ENCODE measurements around the gene RANBP2.
"Not testable (repeated sequence)": the region's sequence is repeated elsewhere in the genome, so short reads cannot be mapped to it uniquely, and the experiment has no call there.

Gene RANBP2

DNA sequence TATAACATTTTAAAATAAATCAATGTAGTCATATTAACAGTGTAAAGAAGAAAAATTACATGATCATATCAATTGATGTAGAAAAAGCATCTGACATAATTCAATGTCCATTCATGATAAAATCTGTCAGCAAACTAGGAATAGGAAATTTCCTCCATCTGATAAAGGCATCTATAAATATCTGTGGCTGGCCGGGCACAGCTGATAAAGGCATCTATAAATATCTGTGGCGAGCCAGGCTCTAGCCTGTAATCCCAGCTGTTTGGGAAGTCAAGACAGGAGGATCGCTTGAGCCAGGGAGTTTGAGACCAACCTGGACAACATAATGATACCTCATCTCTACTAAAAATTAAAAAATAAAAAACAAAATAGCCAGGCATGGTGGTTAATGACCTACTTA lies 18.1 kb upstream of the RANBP2 start:
- no peak for DNase-seq
- Histone ChIP-seq H3K36me3 (no peaks in the 10 kb centered on the region), H3K4me3 (ENCODE audit: low read depth, low read length) (no peak overlapping the region), H3K27me3 (no peaks in the 10 kb centered on the region), H3K9me3 (no peaks in the 10 kb centered on the region), H3K4me1 (no peaks in the 10 kb centered on the region)
- TF ChIP-seq, protein P1, sequence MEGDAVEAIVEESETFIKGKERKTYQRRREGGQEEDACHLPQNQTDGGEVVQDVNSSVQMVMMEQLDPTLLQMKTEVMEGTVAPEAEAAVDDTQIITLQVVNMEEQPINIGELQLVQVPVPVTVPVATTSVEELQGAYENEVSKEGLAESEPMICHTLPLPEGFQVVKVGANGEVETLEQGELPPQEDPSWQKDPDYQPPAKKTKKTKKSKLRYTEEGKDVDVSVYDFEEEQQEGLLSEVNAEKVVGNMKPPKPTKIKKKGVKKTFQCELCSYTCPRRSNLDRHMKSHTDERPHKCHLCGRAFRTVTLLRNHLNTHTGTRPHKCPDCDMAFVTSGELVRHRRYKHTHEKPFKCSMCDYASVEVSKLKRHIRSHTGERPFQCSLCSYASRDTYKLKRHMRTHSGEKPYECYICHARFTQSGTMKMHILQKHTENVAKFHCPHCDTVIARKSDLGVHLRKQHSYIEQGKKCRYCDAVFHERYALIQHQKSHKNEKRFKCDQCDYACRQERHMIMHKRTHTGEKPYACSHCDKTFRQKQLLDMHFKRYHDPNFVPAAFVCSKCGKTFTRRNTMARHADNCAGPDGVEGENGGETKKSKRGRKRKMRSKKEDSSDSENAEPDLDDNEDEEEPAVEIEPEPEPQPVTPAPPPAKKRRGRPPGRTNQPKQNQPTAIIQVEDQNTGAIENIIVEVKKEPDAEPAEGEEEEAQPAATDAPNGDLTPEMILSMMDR (IDR thresholded peaks at IDR 0.05; ENCODE audit: low read depth, low read length): no peak

DNA sequence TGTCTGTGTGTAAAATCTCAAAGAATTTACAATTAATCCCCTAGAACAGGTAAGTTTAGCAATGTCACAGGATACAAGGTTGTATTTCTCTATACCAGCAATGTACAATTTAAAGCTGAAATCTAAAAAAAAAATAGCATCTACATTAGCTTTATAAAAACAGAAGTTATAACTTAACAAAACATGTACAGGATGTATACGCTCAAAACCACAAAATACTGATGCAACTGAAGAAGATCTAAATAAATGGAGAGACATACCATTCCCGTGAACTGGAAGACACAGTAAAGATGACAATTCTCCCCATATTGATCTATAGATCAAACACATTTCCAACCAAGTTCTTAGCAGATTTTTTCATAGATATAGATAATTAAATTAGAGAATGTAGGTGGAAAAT lies 17.5 kb upstream of the RANBP2 start:
- H3K4me3 ChIP-seq (ENCODE audit: low read depth, low read length): no peak overlapping the region
- TF ChIP-seq, protein P1 (IDR thresholded peaks at IDR 0.05; ENCODE audit: low read depth, low read length): no peak
- no peaks in the 10 kb centered on the region for H3K4me1 ChIP-seq
- no peaks in the 10 kb centered on the region for H3K9me3 ChIP-seq
- no peaks in the 10 kb centered on the region for H3K27me3 ChIP-seq
- no peak for DNase-seq
- no peaks in the 10 kb centered on the region for H3K36me3 ChIP-seq

DNA sequence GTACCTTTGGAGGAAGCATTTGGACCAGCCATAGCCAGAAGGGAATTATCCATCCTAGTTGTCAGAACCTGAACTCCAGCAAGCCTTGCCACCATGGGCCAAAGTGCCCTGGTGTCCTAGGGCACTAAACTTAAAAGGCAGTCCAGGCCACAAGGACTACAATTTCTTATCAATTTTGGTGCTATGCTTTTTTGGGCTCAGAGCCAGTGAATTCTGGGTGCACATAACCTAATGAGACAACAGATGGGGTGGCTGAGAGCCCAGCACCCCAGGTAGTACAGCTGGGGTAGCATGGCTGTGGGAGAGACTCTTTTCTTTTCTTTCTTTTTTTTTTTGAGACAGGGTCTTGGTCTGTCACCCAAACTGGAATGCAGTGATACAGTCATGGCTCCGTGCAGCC lies 14.4 kb upstream of the RANBP2 start:
- DNase-seq: no peak

DNA sequence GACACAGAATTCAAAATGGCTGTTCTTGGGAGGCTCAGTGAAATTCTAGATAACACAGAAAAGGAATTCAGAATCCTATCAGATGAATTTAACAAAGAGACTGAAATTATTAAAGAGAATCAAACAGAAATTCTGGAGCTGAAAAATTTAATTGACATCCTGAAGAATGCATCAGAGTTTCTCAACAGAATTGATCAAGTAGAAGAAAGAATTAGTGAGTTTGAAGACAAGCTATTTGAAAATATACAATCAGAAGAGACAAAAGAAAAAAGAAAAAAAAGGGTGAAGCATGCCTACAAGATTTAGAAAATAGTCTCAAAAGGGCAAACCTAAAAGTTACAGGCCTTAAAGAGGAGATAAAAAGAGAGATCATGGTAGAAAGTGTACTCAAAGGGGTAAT lies 12.0 kb upstream of the RANBP2 start:
- no peak for DNase-seq
- Histone ChIP-seq H3K4me1 (no peaks in the 10 kb centered on the region), H3K9me3 (no peaks in the 10 kb centered on the region), H3K27me3 (no peaks in the 10 kb centered on the region), H3K36me3 (no peaks in the 10 kb centered on the region), H3K4me3 (ENCODE audit: low read depth, low read length) (no peak overlapping the region)
- TF ChIP-seq, protein P1 (IDR thresholded peaks at IDR 0.05; ENCODE audit: low read depth, low read length): no peak

More for the DNA sequence above, 14.4 kb upstream of the RANBP2 start:
- Histone ChIP-seq H3K9me3 (no peaks in the 10 kb centered on the region), H3K4me1 (no peaks in the 10 kb centered on the region), H3K27me3 (no peaks in the 10 kb centered on the region), H3K4me3 (ENCODE audit: low read depth, low read length) (no peak overlapping the region), H3K36me3 (no peaks in the 10 kb centered on the region)
- TF ChIP-seq, protein P1 (IDR thresholded peaks at IDR 0.05; ENCODE audit: low read depth, low read length): no peak

DNA sequence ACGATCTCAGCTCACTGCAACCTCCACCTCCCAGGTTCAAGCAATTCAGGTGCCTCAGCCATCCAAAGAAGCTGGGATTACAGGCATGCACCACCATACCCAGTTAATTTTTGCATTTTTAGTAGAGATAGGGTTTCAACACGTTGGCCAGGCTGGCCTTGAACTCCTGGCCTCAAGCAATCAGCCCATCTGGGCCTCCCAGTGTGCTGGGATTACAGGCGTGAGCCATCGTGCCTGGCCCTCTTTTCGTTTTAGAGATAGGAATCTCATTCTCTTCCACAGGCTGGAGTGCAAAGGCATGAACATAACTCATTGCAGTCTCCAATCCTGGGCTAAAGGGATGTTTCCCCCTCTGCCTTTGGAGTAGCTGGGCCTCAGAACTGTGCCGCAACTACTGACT lies 2.3 kb upstream of the RANBP2 start:
- H3K9me3 ChIP-seq; DNase-seq; H3K27me3 ChIP-seq; H3K4me1 ChIP-seq; H3K4me3 ChIP-seq (ENCODE audit: low read depth, low read length); H3K36me3 ChIP-seq: not testable (repeated sequence)

DNA sequence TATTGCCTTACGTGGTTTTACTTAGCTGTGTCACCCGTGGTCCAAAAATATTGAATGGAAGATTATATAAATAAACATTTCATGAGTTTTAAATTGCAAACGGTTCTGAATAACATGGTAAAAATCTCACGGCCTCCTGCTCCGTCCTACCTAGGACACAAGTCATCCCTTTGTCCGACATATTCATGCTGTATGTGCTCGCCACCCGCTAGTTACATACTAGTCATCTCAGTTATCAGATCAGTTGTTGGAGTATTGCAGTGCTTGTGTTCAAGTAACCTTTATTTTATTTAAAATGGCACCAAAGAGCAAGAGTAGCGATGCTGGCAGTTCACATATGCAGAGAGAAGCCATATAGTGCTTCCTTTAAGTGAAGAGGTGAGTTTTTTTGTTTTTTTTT lies 6.8 kb downstream of the RANBP2 start:
- H3K9me3 ChIP-seq; H3K4me1 ChIP-seq; H3K4me3 ChIP-seq (ENCODE audit: low read depth, low read length); H3K36me3 ChIP-seq; H3K27me3 ChIP-seq; DNase-seq: not testable (repeated sequence)

DNA sequence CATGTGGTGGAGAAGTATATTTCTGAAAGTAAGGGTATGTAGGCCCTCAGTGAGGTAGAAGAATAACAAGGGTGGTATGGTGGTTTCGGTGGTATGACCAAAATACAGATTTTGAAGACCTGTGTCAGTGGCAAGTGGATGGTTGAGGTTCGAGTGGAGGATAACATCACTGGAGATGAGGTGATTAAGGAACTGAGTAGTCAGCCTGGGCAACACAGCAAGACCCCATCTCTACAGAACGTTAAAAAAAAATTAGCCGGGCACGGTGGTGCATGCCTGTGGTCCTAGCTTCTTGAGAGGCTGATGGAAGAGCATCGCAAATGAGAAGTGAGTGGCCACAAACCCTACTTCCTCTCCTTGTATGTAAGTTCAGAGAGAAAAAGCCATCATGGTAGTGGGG lies 15.4 kb downstream of the RANBP2 start:
- H3K27me3 ChIP-seq; H3K9me3 ChIP-seq; H3K4me1 ChIP-seq; H3K36me3 ChIP-seq; DNase-seq; H3K4me3 ChIP-seq (ENCODE audit: low read depth, low read length): not testable (repeated sequence)

DNA sequence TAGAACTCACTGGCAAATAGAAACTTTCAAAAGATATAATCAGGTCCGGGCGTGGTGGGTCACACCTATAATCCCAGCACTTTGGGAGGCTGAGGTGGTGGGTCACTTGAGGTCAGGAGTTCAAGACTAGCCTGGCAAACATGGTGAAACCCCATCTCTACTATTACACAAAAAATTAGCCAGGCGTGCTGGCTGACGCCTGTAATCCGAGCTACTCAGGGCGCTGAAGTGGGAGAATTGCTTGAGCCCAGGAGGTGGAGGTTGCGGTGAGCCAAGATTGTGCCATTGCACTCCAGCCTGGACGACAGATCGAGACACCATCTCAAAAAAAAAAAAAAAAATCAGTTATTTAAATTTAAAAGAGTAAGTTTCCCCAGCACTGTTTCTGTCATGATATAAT lies 38.7 kb downstream of the RANBP2 start:
- H3K36me3 ChIP-seq; H3K4me1 ChIP-seq; H3K9me3 ChIP-seq; DNase-seq; H3K27me3 ChIP-seq; H3K4me3 ChIP-seq (ENCODE audit: low read depth, low read length): not testable (repeated sequence)

DNA sequence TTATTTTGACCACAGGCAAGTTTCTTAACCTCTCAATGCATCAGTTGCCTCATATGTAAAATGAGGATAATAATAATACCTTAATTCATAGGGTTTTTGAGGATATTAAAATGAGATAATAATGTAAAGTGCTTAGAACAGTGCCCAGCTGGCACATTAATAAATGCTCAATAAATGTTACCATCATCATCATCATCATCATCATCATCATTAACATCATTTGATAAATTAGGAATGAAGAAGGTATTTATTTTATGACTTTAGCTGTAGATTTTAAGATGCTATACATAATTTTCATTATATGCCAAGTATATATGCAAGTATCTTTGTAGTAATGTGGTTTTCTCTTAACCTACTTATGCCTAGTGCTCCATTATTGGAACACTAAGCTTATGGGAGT lies 43.3 kb downstream of the RANBP2 start:
- H3K4me3 ChIP-seq (ENCODE audit: low read depth, low read length); DNase-seq: not testable (repeated sequence)
- peaks cover 18% of the 10 kb centered on the region for H3K36me3 ChIP-seq

DNA sequence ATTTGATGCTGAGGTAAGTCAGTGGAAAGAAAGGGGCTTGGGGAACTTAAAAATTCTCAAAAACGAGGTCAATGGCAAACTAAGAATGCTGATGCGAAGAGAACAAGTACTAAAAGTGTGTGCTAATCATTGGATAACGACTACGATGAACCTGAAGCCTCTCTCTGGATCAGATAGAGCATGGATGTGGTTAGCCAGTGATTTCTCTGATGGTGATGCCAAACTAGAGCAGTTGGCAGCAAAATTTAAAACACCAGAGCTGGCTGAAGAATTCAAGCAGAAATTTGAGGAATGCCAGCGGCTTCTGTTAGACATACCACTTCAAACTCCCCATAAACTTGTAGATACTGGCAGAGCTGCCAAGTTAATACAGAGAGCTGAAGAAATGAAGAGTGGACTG lies 47.4 kb downstream of the RANBP2 start:
- not testable (repeated sequence) for H3K27me3 ChIP-seq; H3K4me1 ChIP-seq; DNase-seq; H3K9me3 ChIP-seq; H3K4me3 ChIP-seq (ENCODE audit: low read depth, low read length)
- H3K36me3 ChIP-seq: peaks cover 18% of the 10 kb centered on the region

More for the DNA sequence above, 43.3 kb downstream of the RANBP2 start:
- H3K9me3 ChIP-seq, H3K27me3 ChIP-seq, H3K4me1 ChIP-seq: not testable (repeated sequence)

DNA sequence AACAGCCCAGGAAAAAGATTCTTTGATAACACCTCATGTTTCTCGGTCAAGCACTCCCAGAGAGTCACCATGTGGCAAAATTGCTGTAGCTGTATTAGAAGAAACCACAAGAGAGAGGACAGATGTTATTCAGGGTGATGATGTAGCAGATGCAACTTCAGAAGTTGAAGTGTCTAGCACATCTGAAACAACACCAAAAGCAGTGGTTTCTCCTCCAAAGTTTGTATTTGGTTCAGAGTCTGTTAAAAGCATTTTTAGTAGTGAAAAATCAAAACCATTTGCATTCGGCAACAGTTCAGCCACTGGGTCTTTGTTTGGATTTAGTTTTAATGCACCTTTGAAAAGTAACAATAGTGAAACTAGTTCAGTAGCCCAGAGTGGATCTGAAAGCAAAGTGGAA lies 48.6 kb downstream of the RANBP2 start:
- H3K4me1 ChIP-seq; H3K4me3 ChIP-seq (ENCODE audit: low read depth, low read length); DNase-seq; H3K9me3 ChIP-seq; H3K27me3 ChIP-seq: not testable (repeated sequence)
- peaks cover 18% of the 10 kb centered on the region for H3K36me3 ChIP-seq

Data from BE2C (cell line).